A673 (cell line): ENCODE data around the gene SOX2. TPM values are rescaled to one million over a fixed set of nuclear protein-coding genes. Genes with fewer than 3 reads are reported as not detected.

Experiments
- BruUV-seq: library from RNA; stranded (reverse); fragments of 400-500 nt; replicated peaks from 2 replicates; lab custom pipeline; 2021; lab: Mats Ljungman, UMichigan
- CTCF ChIA-PET: fragments of 300-600 bp; sonication (Branson Sonifier 250); formaldehyde crosslinking; loops from one replicate; lab custom pipeline; 2022; ENCODE audit warnings: antibody characterized with exemption; lab: Charles Lee
- POLR2A ChIA-PET: fragments of 300-600 bp; sonication (Branson Sonifier 250); formaldehyde crosslinking; loops from one replicate; lab custom pipeline; 2022; ENCODE audit warnings: antibody characterized with exemption; ENCODE audit not compliant: low non-redundant PET; lab: Charles Lee
- DNase-seq: peaks from one replicate; pipeline ENCODE4 v3.0.0-alpha.2; 2015; ENCODE audit warnings: low spot score
- H3K27ac ChIP-seq: fragments of 200-600 bp; sonication (generic); 2 replicates; pipeline ENCODE4 v1.5.1; 2016; ENCODE audit warnings: mixed run types, low read depth, mild to moderate bottlenecking, mixed read lengths, antibody characterized with exemption, low read length; ENCODE audit not compliant: poor library complexity, severe bottlenecking
- H3K27me3 ChIP-seq: fragments of 200-600 bp; sonication (generic); replicated peaks from 2 replicates; pipeline ENCODE4 v1.6.1; 2017; ENCODE audit warnings: mixed run types, low read depth, mild to moderate bottlenecking, mixed read lengths, antibody characterized with exemption, low read length; ENCODE audit not compliant: insufficient read depth, poor library complexity
- H3K36me3 ChIP-seq: fragments of 200-600 bp; sonication (generic); 2 replicates; pipeline ENCODE4 v1.6.1; 2016; ENCODE audit warnings: mixed run types, mild to moderate bottlenecking, mixed read lengths, antibody characterized with exemption, low read length; ENCODE audit not compliant: insufficient read depth, poor library complexity, severe bottlenecking
- H3K4me1 ChIP-seq: fragments of 200-600 bp; sonication (generic); 2 replicates; pipeline ENCODE4 v1.6.1; 2017; ENCODE audit warnings: mixed run types, mild to moderate bottlenecking, mixed read lengths, antibody characterized with exemption, low read length; ENCODE audit not compliant: insufficient read depth, poor library complexity, severe bottlenecking
- H3K4me3 ChIP-seq: fragments of 200-600 bp; sonication (generic); 2 replicates; pipeline ENCODE4 v1.5.1; 2016; ENCODE audit warnings: low read depth, mixed run types, mild to moderate bottlenecking, mixed read lengths, low read length; ENCODE audit not compliant: poor library complexity, severe bottlenecking
- H3K9me3 ChIP-seq: fragments of 200-600 bp; sonication (generic); 2 replicates; pipeline ENCODE4 v1.6.1; 2016; ENCODE audit warnings: mixed run types, low read depth, mild to moderate bottlenecking, mixed read lengths, antibody characterized with exemption, low read length; ENCODE audit not compliant: poor library complexity, severe bottlenecking
- EZH2 ChIP-seq: fragments of 200-600 bp; sonication (generic); IDR thresholded peaks from 2 replicates; pipeline ENCODE4 v1.6.1; 2017; ENCODE audit warnings: borderline replicate concordance, low read depth, mild to moderate bottlenecking, mixed read lengths, antibody characterized with exemption, low read length; ENCODE audit not compliant: poor library complexity, severe bottlenecking
- intact Hi-C: fragments of 100-400 bp; cut with micrococcal nuclease; formaldehyde crosslinking; loops from one replicate; pipeline ENCODE4 v1.10.0; 2022; ENCODE audit not compliant: unreplicated experiment
- total RNA-seq: library from RNA; stranded (reverse); gene quantifications from 2 replicates; pipeline ENCODE4 v1.2.3, GENCODE V29; 2021
- TF ChIP-seq, protein P1 (sequence below): fragments of 300-800, 200-600 bp; sonication (generic); conservative IDR thresholded peaks from 2 replicates; pipeline ENCODE4 v1.5.1; 2017; ENCODE audit warnings: low read depth, mild to moderate bottlenecking, antibody characterized with exemption, low read length, moderate library complexity, mixed read lengths

Gene SOX2
- total RNA-seq, 1 experiment from 2014 or later: 62.0 TPM

DNA sequence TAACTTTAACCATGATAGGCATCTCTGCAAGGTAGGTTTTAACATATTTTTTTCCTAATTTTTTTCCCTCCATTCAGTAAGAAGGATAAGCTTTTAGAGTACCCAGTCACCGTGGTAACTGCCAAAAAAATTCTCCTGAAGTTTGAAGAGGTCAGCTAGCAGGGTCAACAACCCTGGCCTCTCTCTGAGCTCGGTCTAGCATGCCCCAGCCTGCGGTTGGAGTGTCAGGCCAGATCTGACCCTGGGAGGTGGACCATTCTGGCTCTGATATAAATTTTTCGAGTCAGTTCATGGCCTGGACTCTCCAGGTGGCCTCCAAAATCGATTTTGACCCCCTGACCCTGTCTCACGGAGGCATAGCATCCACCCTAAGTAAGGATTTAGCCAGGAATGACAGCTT is 29.7 kb downstream of the SOX2 start:
- ChIA-PET POLR2A (no interaction called here), CTCF (no interaction called here)
- no peak overlapping the region for H3K4me3 ChIP-seq
- no peak overlapping the region for H3K27ac ChIP-seq
- no peaks in the 10 kb centered on the region for H3K9me3 ChIP-seq
- DNase-seq: no peak
- no peaks in the 10 kb centered on the region for H3K36me3 ChIP-seq
- no peak for TF ChIP-seq EZH2
- TF ChIP-seq, protein P1, sequence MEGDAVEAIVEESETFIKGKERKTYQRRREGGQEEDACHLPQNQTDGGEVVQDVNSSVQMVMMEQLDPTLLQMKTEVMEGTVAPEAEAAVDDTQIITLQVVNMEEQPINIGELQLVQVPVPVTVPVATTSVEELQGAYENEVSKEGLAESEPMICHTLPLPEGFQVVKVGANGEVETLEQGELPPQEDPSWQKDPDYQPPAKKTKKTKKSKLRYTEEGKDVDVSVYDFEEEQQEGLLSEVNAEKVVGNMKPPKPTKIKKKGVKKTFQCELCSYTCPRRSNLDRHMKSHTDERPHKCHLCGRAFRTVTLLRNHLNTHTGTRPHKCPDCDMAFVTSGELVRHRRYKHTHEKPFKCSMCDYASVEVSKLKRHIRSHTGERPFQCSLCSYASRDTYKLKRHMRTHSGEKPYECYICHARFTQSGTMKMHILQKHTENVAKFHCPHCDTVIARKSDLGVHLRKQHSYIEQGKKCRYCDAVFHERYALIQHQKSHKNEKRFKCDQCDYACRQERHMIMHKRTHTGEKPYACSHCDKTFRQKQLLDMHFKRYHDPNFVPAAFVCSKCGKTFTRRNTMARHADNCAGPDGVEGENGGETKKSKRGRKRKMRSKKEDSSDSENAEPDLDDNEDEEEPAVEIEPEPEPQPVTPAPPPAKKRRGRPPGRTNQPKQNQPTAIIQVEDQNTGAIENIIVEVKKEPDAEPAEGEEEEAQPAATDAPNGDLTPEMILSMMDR: no peak
- intact Hi-C loops: no loop called here
- no TSS peak for BruUV-seq
- H3K27me3 ChIP-seq: no peaks in the 10 kb centered on the region
- H3K4me1 ChIP-seq: peaks cover 6% of the 10 kb centered on the region

DNA sequence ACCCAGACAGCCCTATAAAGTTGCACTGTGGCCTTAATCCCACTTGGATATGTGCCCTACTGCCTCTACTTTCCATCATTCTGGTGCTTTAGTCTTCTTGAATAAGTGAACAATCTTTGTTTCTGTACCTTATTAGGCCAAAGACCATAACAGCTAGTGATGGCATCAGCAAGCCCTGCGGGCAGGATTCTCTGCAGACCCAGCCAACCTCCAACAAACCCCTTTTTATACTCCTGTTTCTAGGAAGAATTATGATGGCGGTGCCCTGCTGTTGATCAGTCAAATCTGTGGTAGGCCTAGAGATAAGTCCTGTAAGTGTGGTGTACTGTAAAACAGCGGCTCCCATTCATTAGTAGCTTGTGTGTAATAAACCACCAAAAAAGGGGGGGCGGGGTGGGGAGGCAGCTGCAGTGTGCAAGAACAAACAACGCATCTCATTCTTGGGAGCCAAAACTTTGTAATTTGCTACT is 40.5 kb downstream of the SOX2 start:
- H3K4me3 ChIP-seq: no peak overlapping the region
- H3K4me1 ChIP-seq: peaks cover 19% of the 10 kb centered on the region
- intact Hi-C loops: no loop called here
- BruUV-seq: no TSS peak
- ChIA-PET CTCF (no interaction called here), POLR2A (no interaction called here)
- no peak for DNase-seq
- H3K9me3 ChIP-seq: no peaks in the 10 kb centered on the region
- H3K27ac ChIP-seq: no peak overlapping the region
- no peak for TF ChIP-seq EZH2
- TF ChIP-seq, protein P1: no peak
- no peaks in the 10 kb centered on the region for H3K36me3 ChIP-seq
- H3K27me3 ChIP-seq: no peaks in the 10 kb centered on the region

DNA sequence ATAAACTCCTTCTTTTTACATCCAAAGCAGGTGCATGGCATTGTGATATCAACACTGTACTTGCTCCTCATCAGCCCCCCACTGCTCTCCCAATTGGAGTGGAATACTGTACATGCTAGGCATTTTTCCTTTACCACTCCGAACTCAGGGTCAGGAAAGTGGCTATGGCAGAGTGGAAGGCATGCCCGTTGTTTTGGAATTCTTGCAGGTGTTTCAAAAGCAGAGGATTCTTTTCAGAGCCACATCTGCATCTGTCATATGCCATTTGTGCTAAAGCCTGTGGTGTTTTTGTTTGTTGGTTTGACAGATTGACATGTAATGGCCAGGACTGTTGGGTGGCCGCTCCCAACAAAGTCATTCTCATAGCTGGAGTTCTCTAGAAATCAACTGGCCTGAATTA is 41.7 kb downstream of the SOX2 start:
- H3K9me3 ChIP-seq: no peaks in the 10 kb centered on the region
- no TSS peak for BruUV-seq
- DNase-seq: no peak
- peaks cover 27% of the 10 kb centered on the region for H3K4me1 ChIP-seq
- H3K36me3 ChIP-seq: no peaks in the 10 kb centered on the region
- ChIA-PET POLR2A (no interaction called here), CTCF (no interaction called here)
- intact Hi-C loops: no loop called here
- H3K27me3 ChIP-seq: no peaks in the 10 kb centered on the region
- H3K27ac ChIP-seq: no peak overlapping the region
- TF ChIP-seq, protein P1: no peak
- no peak for TF ChIP-seq EZH2
- no peak overlapping the region for H3K4me3 ChIP-seq
